Pancreas (tissue), 10 donors: ENCODE measurements around the gene CKAP2L. TPM values are rescaled to one million over a fixed set of nuclear protein-coding genes. Genes with fewer than 3 reads are reported as not detected.

Experiments
- ATAC-seq, 4 donors: fragments of 200-7000 bp; cut with Tn5 transposase; one replicate each; pipeline versions ENCODE4 v1.8.0 to v1.9.1; 2020; ENCODE audit warnings: mild to moderate bottlenecking in 4 of 4, moderate library complexity in 4 of 4
- DNase-seq, 6 donors: peaks; one replicate each; pipeline ENCODE4 v3.0.0-alpha.2; 2020
- FAIRE-seq: peaks from 2 replicates; lab custom pipeline; 2012; peaks lifted over from hg19 to GRCh38; lab: Jason Lieb, UNC
- H3K27ac ChIP-seq, 4 donors: fragments of 200-600 bp; sonication (generic); 1 replicate in 3 of 4; 2 replicates in 1 of 4; pipeline versions ENCODE4 v1.5.0 to v1.8.0; 2020
- H3K27me3 ChIP-seq, 4 donors: fragments of 200-600 bp; one replicate each; pipeline ENCODE4 v1.8.0; 2021
- H3K36me3 ChIP-seq, 3 donors: fragments of 200-600 bp; sonication (generic) in 1 of 3; one replicate each; pipeline versions ENCODE4 v1.5.0 to v1.8.0; 2020 to 2021
- H3K4me1 ChIP-seq, 3 donors: fragments of 200-600 bp; one replicate each; pipeline ENCODE4 v1.8.0; 2021
- H3K4me3 ChIP-seq, 4 donors: fragments of 200-600 bp; sonication (generic) in 2 of 4; one replicate each; pipeline versions ENCODE4 v1.5.0 to v1.8.0; 2020 to 2021
- H3K9me3 ChIP-seq, 4 donors: fragments of 200-600 bp; one replicate each; pipeline ENCODE4 v1.8.0; 2021
- WGBS, 2 donors: extraction: QIAGEN DNeasy Blood & Tissue Kit; methylation state at CpG; one replicate each; pipeline ENCODE4 v1.1.7; 2013; 5-methylcytosine and 5-hydroxymethylcytosine counted together
- intact Hi-C, 3 donors: fragments of 100-400 bp; cut with DNase I; formaldehyde crosslinking; loops; one replicate each; pipeline versions ENCODE4 v1.11.1 to v1.14.2; 2022
- polyA plus RNA-seq, 2 donors: library from polyadenylated mRNA; stranded (reverse); fragments of 200-250 nt; gene quantifications; one replicate each; pipeline ENCODE4 v1.2.3, GENCODE V29; 2013
- total RNA-seq, 6 donors: library from RNA; stranded (reverse); fragmentation: NEBNext Ultra II Directional in 4 of 6; extraction: Animal tissue kit (Norgen Biotek cat#: 25700) in 4 of 6; gene quantifications; one replicate each; pipeline versions ENCODE4 v1.2.1 to v1.2.4, GENCODE V29; 2021 to 2023
- TF ChIP-seq, protein P1 (sequence below), 4 donors: fragments of 200-600 bp; sonication (generic) in 3 of 4; IDR thresholded peaks; one replicate each; pipeline versions ENCODE4 v1.5.0 to v1.8.0; 2021; ENCODE audit warnings: antibody characterized with exemption in 4 of 4
- donor health status: healthy with polysubstance abuse.
- donor health status: DM: no; HTN: no; CAD: no; lungs with moderate emphysema.
- donor health status: DM: no; HTN: no; CAD: no.
- donor health status: control.
- donor health status: control.
- donor health status: Bipolar disorder and iron deficiency.
- donor health status: DM: yes; HTN: yes; CAD: no.
- donor health status: DM: no; HTN: no; CAD: no.
- donor health status: DM: no; HTN: no; CAD: no.
- donor health status: DM: yes; HTN: yes; CAD: no.

CKAP2L gene
- total and polyA plus RNA-seq, 8 donors: 0.04 to 0.64 (median 0.12) TPM; not detected in 2

DNA sequence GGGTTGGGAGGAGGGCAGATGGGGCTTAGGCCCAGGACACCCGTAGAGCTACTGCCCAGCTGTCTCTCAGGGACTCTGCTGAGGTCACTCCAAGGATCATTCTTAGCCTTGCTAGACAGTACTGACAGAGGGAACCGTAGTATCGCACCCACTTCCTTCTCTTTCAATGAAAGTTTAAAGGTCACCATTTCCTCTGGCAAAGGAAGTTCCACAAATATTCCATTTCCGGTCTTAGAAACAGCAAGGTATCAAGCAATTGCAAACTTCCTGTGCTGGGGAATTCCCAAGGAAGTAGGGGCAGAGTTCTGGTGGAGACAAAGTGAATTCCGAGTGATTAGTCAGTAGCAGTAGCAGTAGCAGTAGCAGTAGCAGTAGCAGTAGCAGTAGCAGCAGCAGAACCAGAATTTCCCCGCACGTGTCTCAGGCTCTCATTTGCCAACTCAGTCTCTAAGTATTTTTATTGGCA, 47.5 kb upstream of the CKAP2L start:
- ATAC-seq (peak in 3 of 4 donors; percentile 48 to 72 (median 68)), DNase-seq (no peak), FAIRE-seq (no peak)
- Histone ChIP-seq H3K36me3 (no peaks in the 10 kb centered on the region), H3K4me3 (no peak overlapping the region), H3K9me3 (no peaks in the 10 kb centered on the region), H3K27ac (peak overlapping the region in 1 of 4 donors; percentile 55), H3K4me1 (peaks cover 0 to 2% (median 0%) of the 10 kb centered on the region in 3 donors), H3K27me3 (no peaks in the 10 kb centered on the region)
- TF ChIP-seq, protein P1, sequence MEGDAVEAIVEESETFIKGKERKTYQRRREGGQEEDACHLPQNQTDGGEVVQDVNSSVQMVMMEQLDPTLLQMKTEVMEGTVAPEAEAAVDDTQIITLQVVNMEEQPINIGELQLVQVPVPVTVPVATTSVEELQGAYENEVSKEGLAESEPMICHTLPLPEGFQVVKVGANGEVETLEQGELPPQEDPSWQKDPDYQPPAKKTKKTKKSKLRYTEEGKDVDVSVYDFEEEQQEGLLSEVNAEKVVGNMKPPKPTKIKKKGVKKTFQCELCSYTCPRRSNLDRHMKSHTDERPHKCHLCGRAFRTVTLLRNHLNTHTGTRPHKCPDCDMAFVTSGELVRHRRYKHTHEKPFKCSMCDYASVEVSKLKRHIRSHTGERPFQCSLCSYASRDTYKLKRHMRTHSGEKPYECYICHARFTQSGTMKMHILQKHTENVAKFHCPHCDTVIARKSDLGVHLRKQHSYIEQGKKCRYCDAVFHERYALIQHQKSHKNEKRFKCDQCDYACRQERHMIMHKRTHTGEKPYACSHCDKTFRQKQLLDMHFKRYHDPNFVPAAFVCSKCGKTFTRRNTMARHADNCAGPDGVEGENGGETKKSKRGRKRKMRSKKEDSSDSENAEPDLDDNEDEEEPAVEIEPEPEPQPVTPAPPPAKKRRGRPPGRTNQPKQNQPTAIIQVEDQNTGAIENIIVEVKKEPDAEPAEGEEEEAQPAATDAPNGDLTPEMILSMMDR (IDR thresholded peaks at IDR 0.05): no peak
- 62 to 63% methylated on average over 7 of the region's 7 CpGs for WGBS, 2 donors
- intact Hi-C loops: no loop called here

DNA sequence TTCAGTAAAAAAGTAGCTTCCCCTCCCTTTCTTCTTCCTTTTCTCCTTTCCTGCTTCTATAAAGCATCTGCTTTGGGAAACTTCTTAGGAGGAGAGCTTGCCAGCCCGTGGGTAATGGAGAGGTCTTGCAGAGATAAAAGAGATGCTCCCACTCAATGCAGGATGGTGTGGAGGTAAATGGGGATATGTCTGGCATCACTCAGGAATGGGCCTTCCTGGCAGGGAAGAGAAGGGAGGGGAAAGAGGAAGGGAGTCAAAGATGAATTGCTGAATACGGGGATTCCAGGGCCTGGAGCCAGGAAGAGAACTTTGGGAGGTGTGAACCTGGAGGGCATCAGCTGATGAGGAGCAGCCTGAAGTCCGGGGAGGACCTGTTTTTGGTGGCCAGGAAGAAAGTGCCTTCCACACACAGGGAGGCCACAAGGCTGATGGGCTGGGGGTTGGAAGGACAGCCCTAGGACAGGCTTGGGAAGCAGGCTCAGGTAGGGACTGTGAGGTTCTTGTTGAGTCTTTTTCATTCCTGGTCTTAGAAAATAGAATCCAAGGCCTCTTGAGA, 46.9 kb upstream of the CKAP2L start:
- no peak for ATAC-seq
- H3K9me3 ChIP-seq: no peaks in the 10 kb centered on the region
- intact Hi-C loops: no loop called here
- no peak for FAIRE-seq
- TF ChIP-seq, protein P1 (IDR thresholded peaks at IDR 0.05): no peak
- peak overlapping the region in 1 of 4 donors; percentile 55 for H3K27ac ChIP-seq
- no peaks in the 10 kb centered on the region for H3K27me3 ChIP-seq
- H3K4me1 ChIP-seq: no peaks in the 10 kb centered on the region
- no peaks in the 10 kb centered on the region for H3K36me3 ChIP-seq
- no peak overlapping the region for H3K4me3 ChIP-seq
- 68 to 73% methylated on average over 3 of the region's 3 CpGs for WGBS, 2 donors
- no peak for DNase-seq

DNA sequence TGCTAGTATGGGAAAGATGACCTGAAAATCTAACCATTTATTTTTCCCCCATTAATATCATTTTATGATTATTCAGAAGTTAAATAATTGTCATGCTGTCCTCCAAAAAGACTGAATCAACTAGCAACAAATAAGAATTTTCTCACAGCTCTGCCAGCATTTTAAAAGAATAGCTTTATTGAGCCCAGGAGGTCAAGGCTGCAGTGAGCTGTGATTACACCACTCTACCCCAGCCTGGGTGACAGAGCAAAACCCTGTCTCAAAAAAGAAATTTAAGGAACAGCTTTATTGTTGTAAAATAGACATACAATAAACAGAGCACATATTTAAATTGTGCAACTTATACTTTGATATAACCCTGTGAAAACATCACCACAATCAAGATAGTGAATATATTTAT, 44.7 kb upstream of the CKAP2L start:
- no peak for ATAC-seq
- intact Hi-C loops: no loop called here

GRCh38 chr2:112807233-112807807, 42.9 kb upstream of the CKAP2L start:
- Histone ChIP-seq H3K27ac (no peak overlapping the region), H3K9me3 (no peaks in the 10 kb centered on the region), H3K4me1 (no peaks in the 10 kb centered on the region), H3K27me3 (no peaks in the 10 kb centered on the region), H3K4me3 (no peak overlapping the region), H3K36me3 (no peaks in the 10 kb centered on the region)
- WGBS, 2 donors: 87 to 88% methylated on average over 3 of the region's 3 CpGs
- ATAC-seq (no peak), FAIRE-seq (no peak), DNase-seq (no peak)
- TF ChIP-seq, protein P1 (IDR thresholded peaks at IDR 0.05): no peak
- intact Hi-C loops: no loop called here

More for the DNA sequence above, 44.7 kb upstream of the CKAP2L start:
- H3K27me3 ChIP-seq: no peaks in the 10 kb centered on the region
- no peaks in the 10 kb centered on the region for H3K4me1 ChIP-seq
- FAIRE-seq (no peak), DNase-seq (no peak)
- no peaks in the 10 kb centered on the region for H3K36me3 ChIP-seq
- H3K27ac ChIP-seq: peak overlapping the region in 1 of 4 donors; percentile 2
- TF ChIP-seq, protein P1 (IDR thresholded peaks at IDR 0.05): no peak
- no peak overlapping the region for H3K4me3 ChIP-seq
- H3K9me3 ChIP-seq: no peaks in the 10 kb centered on the region

GRCh38 chr2:112805542-112805941, 41.1 kb upstream of the CKAP2L start:
- WGBS, 2 donors: 90 to 95% methylated on average over 11 of the region's 11 CpGs
- Histone ChIP-seq H3K4me1 (no peaks in the 10 kb centered on the region), H3K9me3 (no peaks in the 10 kb centered on the region), H3K36me3 (no peaks in the 10 kb centered on the region), H3K4me3 (no peak overlapping the region), H3K27ac (no peak overlapping the region), H3K27me3 (no peaks in the 10 kb centered on the region)
- TF ChIP-seq, protein P1 (IDR thresholded peaks at IDR 0.05): no peak
- intact Hi-C loops: no loop called here
- FAIRE-seq: no peak
- no peak for DNase-seq
- ATAC-seq: no peak
